IMR-90 (cell line): ENCODE results near the gene SHB. TPM values are rescaled to one million over a fixed set of nuclear protein-coding genes. Genes with fewer than 3 reads are reported as not detected.

Source experiments
- ATAC-seq: fragments of 200-7000 bp; cut with Tn5 transposase; 2 replicates; pipeline ENCODE4 v1.9.1; 2020; ENCODE audit warnings: low read depth, mild to moderate bottlenecking, moderate library complexity
- BruUV-seq: library from RNA; stranded (reverse); fragments of 400-500 nt; replicated peaks from 2 replicates; lab custom pipeline; 2021; lab: Mats Ljungman, UMichigan
- CTCF ChIA-PET: fragments of 300-600 bp; formaldehyde crosslinking; extraction: SDS; loops from one replicate; lab custom pipeline; 2021; ENCODE audit warnings: antibody characterized with exemption; lab: Yijun Ruan, JAX
- POLR2A ChIA-PET: fragments of 300-600 bp; sonication (Branson Sonifier 250); formaldehyde crosslinking; loops from one replicate; lab custom pipeline; 2022; ENCODE audit warnings: antibody characterized with exemption; ENCODE audit not compliant: unreplicated experiment; lab: Charles Lee
- DNase-seq: peaks from one replicate; pipeline ENCODE4 v3.0.0; 2013
- H2AFZ ChIP-seq: replicated peaks from 2 replicates; pipeline ENCODE3; 2013; ENCODE audit warnings: low read length, mild to moderate bottlenecking; ENCODE audit not compliant: poor library complexity
- H2AK5ac ChIP-seq: 2 replicates; pipeline ENCODE4 v1.6.1; 2013; ENCODE audit warnings: low read depth, low read length, inconsistent platforms
- H2AK9ac ChIP-seq: replicated peaks from 2 replicates; pipeline ENCODE3; 2013; ENCODE audit warnings: mild to moderate bottlenecking, low read depth, low read length, moderate library complexity; ENCODE audit not compliant: poor library complexity
- H2BK120ac ChIP-seq: 2 replicates; pipeline ENCODE4 v1.6.1; 2013; ENCODE audit warnings: low read depth, low read length, inconsistent platforms
- H2BK15ac ChIP-seq: 3 replicates; pipeline ENCODE4 v1.6.1; 2013; ENCODE audit warnings: low read depth, low read length, inconsistent platforms
- H2BK20ac ChIP-seq: 2 replicates; pipeline ENCODE4 v1.6.1; 2013; ENCODE audit warnings: low read depth, mild to moderate bottlenecking, inconsistent platforms, low read length, moderate library complexity
- H2BK5ac ChIP-seq: 2 replicates; pipeline ENCODE4 v1.6.1; 2013; ENCODE audit warnings: mild to moderate bottlenecking, low read depth, low read length, inconsistent platforms; ENCODE audit not compliant: poor library complexity, severe bottlenecking
- H3K14ac ChIP-seq: replicated peaks from 2 replicates; pipeline ENCODE4 v1.6.1; 2013; ENCODE audit warnings: low read depth, low read length, inconsistent platforms
- H3K18ac ChIP-seq: 2 replicates; pipeline ENCODE4 v1.6.1; 2013; ENCODE audit warnings: low read depth, low read length, control low read depth
- H3K23ac ChIP-seq: 2 replicates; pipeline ENCODE4 v1.6.1; 2013; ENCODE audit warnings: low read depth, low read length, inconsistent platforms
- H3K27ac ChIP-seq: 2 replicates; pipeline ENCODE4 v1.5.1; 2013; ENCODE audit warnings: mild to moderate bottlenecking, control low read depth, low read length; ENCODE audit not compliant: insufficient read depth
- H3K27me3 ChIP-seq: 2 replicates; pipeline ENCODE4 v1.6.1; 2013; ENCODE audit warnings: low read length; ENCODE audit not compliant: control insufficient read depth, insufficient read depth
- H3K36me3 ChIP-seq: 2 replicates; pipeline ENCODE4 v1.6.1; 2013; ENCODE audit warnings: low read length, mixed read lengths; ENCODE audit not compliant: control insufficient read depth, insufficient read depth
- H3K4ac ChIP-seq: 2 replicates; pipeline ENCODE4 v1.6.1; 2013; ENCODE audit warnings: low read depth, low read length, inconsistent platforms
- H3K4me1 ChIP-seq: 2 replicates; pipeline ENCODE4 v1.6.1; 2013; ENCODE audit warnings: low read length, mixed read lengths; ENCODE audit not compliant: control insufficient read depth, insufficient read depth
- H3K4me2 ChIP-seq: 2 replicates; pipeline ENCODE4 v1.6.1; 2013; ENCODE audit warnings: low read depth, mild to moderate bottlenecking, control low read depth, low read length, moderate library complexity
- H3K4me3 ChIP-seq: 2 replicates; pipeline ENCODE4 v1.5.1; 2013; ENCODE audit warnings: low read depth, mild to moderate bottlenecking, control low read depth, low read length, moderate library complexity; ENCODE audit not compliant: insufficient read depth
- H3K56ac ChIP-seq: 2 replicates; pipeline ENCODE4 v1.6.1; 2013; ENCODE audit warnings: low read length, inconsistent platforms; ENCODE audit not compliant: insufficient read depth; ENCODE audit errors: extremely low read depth
- H3K79me1 ChIP-seq, 2 experiments: 2 replicates each; pipeline ENCODE4 v1.6.1; 2013; ENCODE audit warnings: low read length in 2 of 2, inconsistent platforms in 1 of 2, low read depth in 1 of 2
- H3K9ac ChIP-seq: 2 replicates; pipeline ENCODE4 v1.6.1; 2013; ENCODE audit warnings: low read depth, low read length, control low read depth
- H3K9me1 ChIP-seq: 2 replicates; pipeline ENCODE4 v1.6.1; 2013; ENCODE audit warnings: low read length, inconsistent platforms; ENCODE audit not compliant: insufficient read depth
- H3K9me3 ChIP-seq: 2 replicates; pipeline ENCODE4 v1.6.1; 2013; ENCODE audit warnings: low read length; ENCODE audit not compliant: control insufficient read depth, insufficient read depth
- H4K20me1 ChIP-seq: 2 replicates; pipeline ENCODE4 v1.6.1; 2013; ENCODE audit warnings: low read length, inconsistent platforms; ENCODE audit not compliant: insufficient read depth
- H4K5ac ChIP-seq: 2 replicates; pipeline ENCODE4 v1.6.1; 2013; ENCODE audit warnings: mild to moderate bottlenecking, low read depth, low read length, control low read depth
- H4K8ac ChIP-seq, 2 experiments: 2 replicates each; pipeline ENCODE4 v1.6.1; 2013; ENCODE audit warnings: low read depth in 2 of 2, low read length in 2 of 2, control low read depth in 1 of 2, inconsistent platforms in 1 of 2
- H4K91ac ChIP-seq: 2 replicates; pipeline ENCODE4 v1.6.1; 2013; ENCODE audit warnings: low read depth, low read length, inconsistent platforms; ENCODE audit not compliant: insufficient read depth
- BHLHE40 ChIP-seq: fragments of 150-350 bp; IDR thresholded peaks from 2 replicates; pipeline ENCODE4 v1.6.1; 2016; ENCODE audit warnings: mild to moderate bottlenecking, low read depth, low read length
- CEBPB ChIP-seq: IDR thresholded peaks from 2 replicates; pipeline ENCODE4 v1.6.1; 2012; ENCODE audit warnings: low read depth, low read length, improper control_type of control experiment
- CHD1 ChIP-seq: IDR thresholded peaks from 2 replicates; pipeline ENCODE4 v1.6.1; 2012; ENCODE audit warnings: low read depth, low read length, improper control_type of control experiment
- MAFK ChIP-seq: IDR thresholded peaks from 2 replicates; pipeline ENCODE4 v1.6.1; 2012; ENCODE audit warnings: low read depth, low read length, improper control_type of control experiment
- MAZ ChIP-seq: IDR thresholded peaks from 2 replicates; pipeline ENCODE4 v1.6.1; 2012; ENCODE audit warnings: low read depth, mild to moderate bottlenecking, low read length, improper control_type of control experiment, moderate library complexity, borderline replicate concordance
- POLR2A ChIP-seq: IDR thresholded peaks from 2 replicates; pipeline ENCODE4 v1.6.1; 2012; ENCODE audit warnings: mild to moderate bottlenecking, low read depth, low read length
- RAD21 ChIP-seq: IDR thresholded peaks from 2 replicates; pipeline ENCODE4 v1.6.1; 2012; ENCODE audit warnings: low read length, improper control_type of control experiment
- RCOR1 ChIP-seq: IDR thresholded peaks from 2 replicates; pipeline ENCODE4 v1.6.1; 2012; ENCODE audit warnings: mild to moderate bottlenecking, low read length, improper control_type of control experiment; ENCODE audit not compliant: insufficient replicate concordance
- WGBS, 2 experiments: methylation state at CpG; one replicate each; pipeline versions ENCODE4 v1.1.5 to v1.1.7; 2013; ENCODE audit warnings: missing lambda C conversion rate in 2 of 2; ENCODE audit not compliant: insufficient read length in 1 of 2; ENCODE audit errors: extremely low coverage in 2 of 2; 5-methylcytosine and 5-hydroxymethylcytosine counted together
- dilution Hi-C: fragments of 300-500 bp; cut with HindIII; formaldehyde crosslinking; loops from one replicate; pipeline ENCODE4 v1.14.3; 2018; ENCODE audit warnings: low sequenced_read_pairs; ENCODE audit not compliant: unreplicated experiment
- in situ Hi-C: fragments of 300-500 bp; cut with MboI; formaldehyde crosslinking; loops from 3 replicates; pipeline ENCODE4 v1.14.3; 2019; ENCODE audit warnings: low sequenced_read_pairs, inconsistent platforms, mixed read lengths
- intact Hi-C: fragments of 100-400 bp; cut with micrococcal nuclease; formaldehyde crosslinking; loops from 2 replicates; pipeline ENCODE4 v1.10.0; 2022
- polyA plus RNA-seq, 3 experiments: library from polyadenylated mRNA; depleted of rRNA; stranded (reverse); fragments of >200 nt; gene quantifications; 2 replicates each; pipeline ENCODE4 v1.2.3, GENCODE V29; 2012; ENCODE audit warnings: low replicate concordance in 1 of 3
- total RNA-seq: library from RNA; depleted of rRNA; stranded (reverse); fragments of >200 nt; gene quantifications from 2 replicates; pipeline ENCODE4 v1.2.3, GENCODE V29; 2012
- TF ChIP-seq, protein P1 (sequence below): conservative IDR thresholded peaks from 2 replicates; pipeline ENCODE4 v1.5.1; 2012; ENCODE audit warnings: mild to moderate bottlenecking, low read depth, low read length, improper control_type of control experiment
- TF ChIP-seq, protein P2 (sequence below): fragments of 150-350 bp; IDR thresholded peaks from 2 replicates; pipeline ENCODE4 v1.6.1; 2017; ENCODE audit warnings: mild to moderate bottlenecking, antibody characterized with exemption, low read length, low read depth
- TF ChIP-seq, protein P3 (sequence below): fragments of 150-350 bp; IDR thresholded peaks from 2 replicates; pipeline ENCODE4 v1.6.1; 2016; ENCODE audit warnings: low read depth, mild to moderate bottlenecking, low read length, moderate library complexity, borderline replicate concordance

SHB gene
- total and polyA plus RNA-seq, 2 of the 4 experiments (the other 2 are of a cell fraction), result 6.1 to 20.4 TPM

DNA sequence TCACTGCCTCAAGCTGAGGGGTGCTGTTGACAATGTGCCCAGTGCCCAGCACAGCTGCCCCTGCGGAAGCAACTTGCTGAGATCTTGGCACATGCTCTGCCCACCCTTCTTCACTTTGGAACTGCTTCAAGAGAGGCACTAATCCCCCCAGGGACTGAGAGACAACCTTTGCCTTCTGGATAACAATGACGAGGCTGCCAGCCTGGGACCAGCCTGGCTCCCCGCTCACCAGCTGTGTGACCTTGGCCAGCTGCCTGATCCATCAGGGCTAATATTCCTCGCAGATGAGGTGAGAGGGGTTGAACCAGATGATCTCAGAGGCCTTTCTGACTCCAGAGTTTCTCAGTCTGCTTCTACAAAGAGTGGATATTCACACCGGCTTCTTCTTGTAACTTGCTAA, 81.0 kb downstream of the SHB start:
- Histone ChIP-seq H3K79me1 (peaks cover 54 to 97% of the 10 kb centered on the region in 2 experiments), H4K20me1 (peaks cover 60% of the 10 kb centered on the region), H3K23ac (no peak overlapping the region), H4K5ac (no peak overlapping the region), H3K36me3 (peaks cover 15% of the 10 kb centered on the region), H4K91ac (peak overlapping the region; percentile 7; the same call in 1 of the 2 replicates), H2BK120ac (no peak overlapping the region), H2BK20ac (no peak overlapping the region), H3K9ac (no peak overlapping the region), H2AK5ac (no peak overlapping the region), H4K8ac (no peak overlapping the region), H3K27ac (no peak overlapping the region), H3K18ac (no peak overlapping the region), H3K9me3 (no peaks in the 10 kb centered on the region), H3K27me3 (no peaks in the 10 kb centered on the region), H2AFZ (no peak overlapping the region), H3K56ac (no peak overlapping the region), H3K14ac (no peak overlapping the region; the same call in 1 of the 2 replicates), H2BK5ac (no peak overlapping the region), H3K4ac (no peak overlapping the region), H3K4me2 (no peak overlapping the region), H3K9me1 (peaks cover 60% of the 10 kb centered on the region), H3K4me1 (peaks cover 22% of the 10 kb centered on the region), H2AK9ac (no peak overlapping the region), H2BK15ac (no peak overlapping the region), H3K4me3 (no peak overlapping the region)
- ATAC-seq, result no peak
- WGBS, 2 experiments, result no CpG with 5 or more reads among the region's 5 CpGs
- ChIA-PET CTCF (no interaction called here), POLR2A (no interaction called here)
- in situ Hi-C loops (no loop called here), dilution Hi-C loops (no loop called here), intact Hi-C loops (no loop called here)
- no peak for DNase-seq
- TF ChIP-seq POLR2A, result no peak
- TF ChIP-seq, protein P1, sequence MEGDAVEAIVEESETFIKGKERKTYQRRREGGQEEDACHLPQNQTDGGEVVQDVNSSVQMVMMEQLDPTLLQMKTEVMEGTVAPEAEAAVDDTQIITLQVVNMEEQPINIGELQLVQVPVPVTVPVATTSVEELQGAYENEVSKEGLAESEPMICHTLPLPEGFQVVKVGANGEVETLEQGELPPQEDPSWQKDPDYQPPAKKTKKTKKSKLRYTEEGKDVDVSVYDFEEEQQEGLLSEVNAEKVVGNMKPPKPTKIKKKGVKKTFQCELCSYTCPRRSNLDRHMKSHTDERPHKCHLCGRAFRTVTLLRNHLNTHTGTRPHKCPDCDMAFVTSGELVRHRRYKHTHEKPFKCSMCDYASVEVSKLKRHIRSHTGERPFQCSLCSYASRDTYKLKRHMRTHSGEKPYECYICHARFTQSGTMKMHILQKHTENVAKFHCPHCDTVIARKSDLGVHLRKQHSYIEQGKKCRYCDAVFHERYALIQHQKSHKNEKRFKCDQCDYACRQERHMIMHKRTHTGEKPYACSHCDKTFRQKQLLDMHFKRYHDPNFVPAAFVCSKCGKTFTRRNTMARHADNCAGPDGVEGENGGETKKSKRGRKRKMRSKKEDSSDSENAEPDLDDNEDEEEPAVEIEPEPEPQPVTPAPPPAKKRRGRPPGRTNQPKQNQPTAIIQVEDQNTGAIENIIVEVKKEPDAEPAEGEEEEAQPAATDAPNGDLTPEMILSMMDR, result no peak
- TF ChIP-seq CHD1, result no peak
- no peak for TF ChIP-seq RAD21
- no peak for TF ChIP-seq MAZ
- no peak for TF ChIP-seq MAFK
- TF ChIP-seq CEBPB, result no peak
- TF ChIP-seq, protein P2, sequence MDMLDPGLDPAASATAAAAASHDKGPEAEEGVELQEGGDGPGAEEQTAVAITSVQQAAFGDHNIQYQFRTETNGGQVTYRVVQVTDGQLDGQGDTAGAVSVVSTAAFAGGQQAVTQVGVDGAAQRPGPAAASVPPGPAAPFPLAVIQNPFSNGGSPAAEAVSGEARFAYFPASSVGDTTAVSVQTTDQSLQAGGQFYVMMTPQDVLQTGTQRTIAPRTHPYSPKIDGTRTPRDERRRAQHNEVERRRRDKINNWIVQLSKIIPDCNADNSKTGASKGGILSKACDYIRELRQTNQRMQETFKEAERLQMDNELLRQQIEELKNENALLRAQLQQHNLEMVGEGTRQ, result no peak
- TF ChIP-seq, protein P3, sequence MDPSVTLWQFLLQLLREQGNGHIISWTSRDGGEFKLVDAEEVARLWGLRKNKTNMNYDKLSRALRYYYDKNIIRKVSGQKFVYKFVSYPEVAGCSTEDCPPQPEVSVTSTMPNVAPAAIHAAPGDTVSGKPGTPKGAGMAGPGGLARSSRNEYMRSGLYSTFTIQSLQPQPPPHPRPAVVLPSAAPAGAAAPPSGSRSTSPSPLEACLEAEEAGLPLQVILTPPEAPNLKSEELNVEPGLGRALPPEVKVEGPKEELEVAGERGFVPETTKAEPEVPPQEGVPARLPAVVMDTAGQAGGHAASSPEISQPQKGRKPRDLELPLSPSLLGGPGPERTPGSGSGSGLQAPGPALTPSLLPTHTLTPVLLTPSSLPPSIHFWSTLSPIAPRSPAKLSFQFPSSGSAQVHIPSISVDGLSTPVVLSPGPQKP, result no peak
- TF ChIP-seq BHLHE40, result no peak
- no peak for TF ChIP-seq RCOR1
- no TSS peak for BruUV-seq
